OCI-LY3 (cell line): ENCODE measurements around the gene ZNF618.

Experiments
- EZH2phosphoT487 ChIP-seq: fragments of 200-600 bp; shearing (Covaris generic); IDR thresholded peaks from 2 replicates; pipeline ENCODE4 v1.6.1; 2018; ENCODE audit warnings: antibody characterized with exemption, mixed run types, low read depth
- TF ChIP-seq, protein P1 (sequence below): fragments of 200-600, 300-600 bp; sonication (generic); IDR thresholded peaks from 2 replicates; pipeline ENCODE4 v1.5.1; 2014; ENCODE audit warnings: antibody characterized with exemption, low read length, low read depth

DNA sequence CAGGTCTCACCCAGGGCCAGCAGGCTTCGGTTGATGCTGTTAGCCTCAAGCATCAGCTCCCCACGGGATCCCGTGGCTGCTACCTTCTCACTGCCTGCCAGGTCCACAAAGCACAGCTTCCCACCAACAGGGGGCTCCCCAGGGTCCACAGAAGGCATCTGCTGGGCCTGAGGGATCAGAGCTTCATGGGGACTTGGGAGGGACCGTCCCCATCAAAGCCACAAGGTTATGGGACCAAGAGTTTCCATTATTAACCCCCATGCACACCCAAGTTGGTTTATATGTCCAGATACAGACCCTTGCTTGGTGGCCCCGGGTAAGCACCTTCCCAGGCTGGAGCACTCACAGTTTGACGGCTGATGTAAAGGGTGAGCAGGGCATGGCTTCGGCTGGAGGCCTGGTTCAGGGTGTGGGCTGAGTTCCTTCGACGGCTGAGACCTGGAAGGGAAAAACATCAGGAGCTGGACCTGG lies 220.0 kb downstream of the ZNF618 start:
- TF ChIP-seq, protein P1, sequence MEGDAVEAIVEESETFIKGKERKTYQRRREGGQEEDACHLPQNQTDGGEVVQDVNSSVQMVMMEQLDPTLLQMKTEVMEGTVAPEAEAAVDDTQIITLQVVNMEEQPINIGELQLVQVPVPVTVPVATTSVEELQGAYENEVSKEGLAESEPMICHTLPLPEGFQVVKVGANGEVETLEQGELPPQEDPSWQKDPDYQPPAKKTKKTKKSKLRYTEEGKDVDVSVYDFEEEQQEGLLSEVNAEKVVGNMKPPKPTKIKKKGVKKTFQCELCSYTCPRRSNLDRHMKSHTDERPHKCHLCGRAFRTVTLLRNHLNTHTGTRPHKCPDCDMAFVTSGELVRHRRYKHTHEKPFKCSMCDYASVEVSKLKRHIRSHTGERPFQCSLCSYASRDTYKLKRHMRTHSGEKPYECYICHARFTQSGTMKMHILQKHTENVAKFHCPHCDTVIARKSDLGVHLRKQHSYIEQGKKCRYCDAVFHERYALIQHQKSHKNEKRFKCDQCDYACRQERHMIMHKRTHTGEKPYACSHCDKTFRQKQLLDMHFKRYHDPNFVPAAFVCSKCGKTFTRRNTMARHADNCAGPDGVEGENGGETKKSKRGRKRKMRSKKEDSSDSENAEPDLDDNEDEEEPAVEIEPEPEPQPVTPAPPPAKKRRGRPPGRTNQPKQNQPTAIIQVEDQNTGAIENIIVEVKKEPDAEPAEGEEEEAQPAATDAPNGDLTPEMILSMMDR = peak; percentile 54
- no peak for TF ChIP-seq EZH2phosphoT487
